Measurements from ENCODE around the gene EPS8L1.
"Not testable (repeated sequence)": the region's sequence is repeated elsewhere in the genome, so short reads cannot be mapped to it uniquely, and the experiment has no call there.

DNA sequence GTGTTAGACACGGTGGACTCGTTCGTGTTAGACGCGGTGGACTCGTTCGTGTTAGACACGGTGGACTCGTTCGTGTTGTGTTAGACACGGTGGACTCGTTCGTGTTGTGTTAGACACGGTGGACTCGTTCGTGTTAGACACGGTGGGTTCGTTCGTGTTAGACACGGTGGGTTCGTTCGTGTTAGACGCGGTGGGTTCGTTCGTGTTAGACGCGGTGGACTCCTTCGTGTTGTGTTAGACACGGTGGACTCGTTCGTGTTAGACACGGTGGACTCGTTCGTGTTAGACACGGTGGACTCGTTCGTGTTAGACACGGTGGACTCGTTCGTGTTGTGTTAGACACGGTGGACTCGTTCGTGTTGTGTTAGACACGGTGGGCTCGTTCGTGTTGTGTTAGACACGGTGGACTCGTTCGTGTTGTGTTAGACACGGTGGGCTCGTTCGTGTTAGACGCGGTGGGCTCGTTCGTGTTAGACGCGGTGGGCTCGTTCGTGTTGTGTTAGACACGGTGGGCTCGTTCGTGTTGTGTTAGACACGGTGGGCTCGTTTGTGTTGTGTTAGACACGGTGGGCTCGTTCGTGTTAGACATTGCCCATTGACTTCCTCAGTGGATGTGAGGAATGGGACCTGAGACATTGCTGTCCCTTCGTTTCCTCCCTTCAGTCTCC lies 42.6 kb upstream of the EPS8L1 start:
- TF ChIP-seq POLR2A, POLR2AphosphoS5 (IDR thresholded peaks at IDR 0.05): not testable (repeated sequence)
- TF ChIP-seq, protein P1, sequence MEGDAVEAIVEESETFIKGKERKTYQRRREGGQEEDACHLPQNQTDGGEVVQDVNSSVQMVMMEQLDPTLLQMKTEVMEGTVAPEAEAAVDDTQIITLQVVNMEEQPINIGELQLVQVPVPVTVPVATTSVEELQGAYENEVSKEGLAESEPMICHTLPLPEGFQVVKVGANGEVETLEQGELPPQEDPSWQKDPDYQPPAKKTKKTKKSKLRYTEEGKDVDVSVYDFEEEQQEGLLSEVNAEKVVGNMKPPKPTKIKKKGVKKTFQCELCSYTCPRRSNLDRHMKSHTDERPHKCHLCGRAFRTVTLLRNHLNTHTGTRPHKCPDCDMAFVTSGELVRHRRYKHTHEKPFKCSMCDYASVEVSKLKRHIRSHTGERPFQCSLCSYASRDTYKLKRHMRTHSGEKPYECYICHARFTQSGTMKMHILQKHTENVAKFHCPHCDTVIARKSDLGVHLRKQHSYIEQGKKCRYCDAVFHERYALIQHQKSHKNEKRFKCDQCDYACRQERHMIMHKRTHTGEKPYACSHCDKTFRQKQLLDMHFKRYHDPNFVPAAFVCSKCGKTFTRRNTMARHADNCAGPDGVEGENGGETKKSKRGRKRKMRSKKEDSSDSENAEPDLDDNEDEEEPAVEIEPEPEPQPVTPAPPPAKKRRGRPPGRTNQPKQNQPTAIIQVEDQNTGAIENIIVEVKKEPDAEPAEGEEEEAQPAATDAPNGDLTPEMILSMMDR (IDR thresholded peaks at IDR 0.05) = not testable (repeated sequence)
